Stimulated activated CD4-positive, alpha-beta T cell treated with anti-CD3 and anti-CD28 coated beads, Interleukin-2, amount 100 ng/mL, for 48 hours (primary cell): ENCODE measurements around the gene LTB.
"Not testable (repeated sequence)": the region's sequence is repeated elsewhere in the genome, so short reads cannot be mapped to it uniquely, and the experiment has no call there.

ENCODE experiments used
- DNase-seq, 2 donors: peaks; one replicate each; pipeline ENCODE4 v3.0.0-alpha.2; 2020

LTB gene

DNA sequence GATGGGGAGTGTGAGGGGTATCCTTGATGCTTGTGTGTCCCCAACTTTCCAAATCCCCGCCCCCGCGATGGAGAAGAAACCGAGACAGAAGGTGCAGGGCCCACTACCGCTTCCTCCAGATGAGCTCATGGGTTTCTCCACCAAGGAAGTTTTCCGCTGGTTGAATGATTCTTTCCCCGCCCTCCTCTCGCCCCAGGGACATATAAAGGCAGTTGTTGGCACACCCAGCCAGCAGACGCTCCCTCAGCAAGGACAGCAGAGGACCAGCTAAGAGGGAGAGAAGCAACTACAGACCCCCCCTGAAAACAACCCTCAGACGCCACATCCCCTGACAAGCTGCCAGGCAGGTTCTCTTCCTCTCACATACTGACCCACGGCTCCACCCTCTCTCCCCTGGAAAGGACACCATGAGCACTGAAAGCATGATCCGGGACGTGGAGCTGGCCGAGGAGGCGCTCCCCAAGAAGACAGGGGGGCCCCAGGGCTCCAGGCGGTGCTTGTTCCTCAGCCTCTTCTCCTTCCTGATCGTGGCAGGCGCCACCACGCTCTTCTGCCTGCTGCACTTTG, 6.8 kb downstream of the LTB start, which contains the start of gene TNF:
TSS of gene TNF (plus strand) at position 231 of the 567 bp plus-strand sequence. CDS start at position 408, 177 bp downstream.
- peak; percentile 79 to 80 for DNase-seq

DNA sequence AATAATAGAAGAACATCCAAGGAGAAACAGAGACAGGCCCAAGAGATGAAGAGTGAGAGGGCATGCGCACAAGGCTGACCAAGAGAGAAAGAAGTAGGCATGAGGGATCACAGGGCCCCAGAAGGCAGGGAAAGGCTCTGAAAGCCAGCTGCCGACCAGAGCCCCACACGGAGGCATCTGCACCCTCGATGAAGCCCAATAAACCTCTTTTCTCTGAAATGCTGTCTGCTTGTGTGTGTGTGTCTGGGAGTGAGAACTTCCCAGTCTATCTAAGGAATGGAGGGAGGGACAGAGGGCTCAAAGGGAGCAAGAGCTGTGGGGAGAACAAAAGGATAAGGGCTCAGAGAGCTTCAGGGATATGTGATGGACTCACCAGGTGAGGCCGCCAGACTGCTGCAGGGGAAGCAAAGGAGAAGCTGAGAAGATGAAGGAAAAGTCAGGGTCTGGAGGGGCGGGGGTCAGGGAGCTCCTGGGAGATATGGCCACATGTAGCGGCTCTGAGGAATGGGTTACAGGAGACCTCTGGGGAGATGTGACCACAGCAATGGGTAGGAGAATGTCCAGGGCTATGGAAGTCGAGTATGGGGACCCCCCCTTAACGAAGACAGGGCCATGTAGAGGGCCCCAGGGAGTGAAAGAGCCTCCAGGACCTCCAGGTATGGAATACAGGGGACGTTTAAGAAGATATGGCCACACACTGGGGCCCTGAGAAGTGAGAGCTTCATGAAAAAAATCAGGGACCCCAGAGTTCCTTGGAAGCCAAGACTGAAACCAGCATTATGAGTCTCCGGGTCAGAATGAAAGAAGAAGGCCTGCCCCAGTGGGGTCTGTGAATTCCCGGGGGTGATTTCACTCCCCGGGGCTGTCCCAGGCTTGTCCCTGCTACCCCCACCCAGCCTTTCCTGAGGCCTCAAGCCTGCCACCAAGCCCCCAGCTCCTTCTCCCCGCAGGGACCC, 7.8 kb downstream of the LTB start:
- DNase-seq, result no peak

DNA sequence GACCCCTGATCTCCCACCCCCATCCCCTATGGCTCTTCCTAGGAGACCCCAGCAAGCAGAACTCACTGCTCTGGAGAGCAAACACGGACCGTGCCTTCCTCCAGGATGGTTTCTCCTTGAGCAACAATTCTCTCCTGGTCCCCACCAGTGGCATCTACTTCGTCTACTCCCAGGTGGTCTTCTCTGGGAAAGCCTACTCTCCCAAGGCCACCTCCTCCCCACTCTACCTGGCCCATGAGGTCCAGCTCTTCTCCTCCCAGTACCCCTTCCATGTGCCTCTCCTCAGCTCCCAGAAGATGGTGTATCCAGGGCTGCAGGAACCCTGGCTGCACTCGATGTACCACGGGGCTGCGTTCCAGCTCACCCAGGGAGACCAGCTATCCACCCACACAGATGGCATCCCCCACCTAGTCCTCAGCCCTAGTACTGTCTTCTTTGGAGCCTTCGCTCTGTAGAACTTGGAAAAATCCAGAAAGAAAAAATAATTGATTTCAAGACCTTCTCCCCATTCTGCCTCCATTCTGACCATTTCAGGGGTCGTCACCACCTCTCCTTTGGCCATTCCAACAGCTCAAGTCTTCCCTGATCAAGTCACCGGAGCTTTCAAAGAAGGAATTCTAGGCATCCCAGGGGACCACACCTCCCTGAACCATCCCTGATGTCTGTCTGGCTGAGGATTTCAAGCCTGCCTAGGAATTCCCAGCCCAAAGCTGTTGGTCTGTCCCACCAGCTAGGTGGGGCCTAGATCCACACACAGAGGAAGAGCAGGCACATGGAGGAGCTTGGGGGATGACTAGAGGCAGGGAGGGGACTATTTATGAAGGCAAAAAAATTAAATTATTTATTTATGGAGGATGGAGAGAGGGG, 8.8 kb downstream of the LTB start:
- no peak for DNase-seq

DNA sequence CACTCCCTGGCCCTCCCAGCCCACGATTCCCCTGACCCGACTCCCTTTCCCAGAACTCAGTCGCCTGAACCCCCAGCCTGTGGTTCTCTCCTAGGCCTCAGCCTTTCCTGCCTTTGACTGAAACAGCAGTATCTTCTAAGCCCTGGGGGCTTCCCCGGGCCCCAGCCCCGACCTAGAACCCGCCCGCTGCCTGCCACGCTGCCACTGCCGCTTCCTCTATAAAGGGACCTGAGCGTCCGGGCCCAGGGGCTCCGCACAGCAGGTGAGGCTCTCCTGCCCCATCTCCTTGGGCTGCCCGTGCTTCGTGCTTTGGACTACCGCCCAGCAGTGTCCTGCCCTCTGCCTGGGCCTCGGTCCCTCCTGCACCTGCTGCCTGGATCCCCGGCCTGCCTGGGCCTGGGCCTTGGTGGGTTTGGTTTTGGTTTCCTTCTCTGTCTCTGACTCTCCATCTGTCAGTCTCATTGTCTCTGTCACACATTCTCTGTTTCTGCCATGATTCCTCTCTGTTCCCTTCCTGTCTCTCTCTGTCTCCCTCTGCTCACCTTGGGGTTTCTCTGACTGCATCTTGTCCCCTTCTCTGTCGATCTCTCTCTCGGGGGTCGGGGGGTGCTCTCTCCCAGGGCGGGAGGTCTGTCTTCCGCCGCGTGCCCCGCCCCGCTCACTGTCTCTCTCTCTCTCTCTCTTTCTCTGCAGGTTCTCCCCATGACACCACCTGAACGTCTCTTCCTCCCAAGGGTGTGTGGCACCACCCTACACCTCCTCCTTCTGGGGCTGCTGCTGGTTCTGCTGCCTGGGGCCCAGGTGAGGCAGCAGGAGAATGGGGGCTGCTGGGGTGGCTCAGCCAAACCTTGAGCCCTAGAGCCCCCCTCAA, 9.9 kb downstream of the LTB start, which contains the start of gene LTA:
TSS of gene LTA (plus strand) at position 249 of the 871 bp plus-strand sequence. CDS start at position 703, 454 bp downstream.
- peak in 1 of 2 donors; percentile 75 for DNase-seq

DNA sequence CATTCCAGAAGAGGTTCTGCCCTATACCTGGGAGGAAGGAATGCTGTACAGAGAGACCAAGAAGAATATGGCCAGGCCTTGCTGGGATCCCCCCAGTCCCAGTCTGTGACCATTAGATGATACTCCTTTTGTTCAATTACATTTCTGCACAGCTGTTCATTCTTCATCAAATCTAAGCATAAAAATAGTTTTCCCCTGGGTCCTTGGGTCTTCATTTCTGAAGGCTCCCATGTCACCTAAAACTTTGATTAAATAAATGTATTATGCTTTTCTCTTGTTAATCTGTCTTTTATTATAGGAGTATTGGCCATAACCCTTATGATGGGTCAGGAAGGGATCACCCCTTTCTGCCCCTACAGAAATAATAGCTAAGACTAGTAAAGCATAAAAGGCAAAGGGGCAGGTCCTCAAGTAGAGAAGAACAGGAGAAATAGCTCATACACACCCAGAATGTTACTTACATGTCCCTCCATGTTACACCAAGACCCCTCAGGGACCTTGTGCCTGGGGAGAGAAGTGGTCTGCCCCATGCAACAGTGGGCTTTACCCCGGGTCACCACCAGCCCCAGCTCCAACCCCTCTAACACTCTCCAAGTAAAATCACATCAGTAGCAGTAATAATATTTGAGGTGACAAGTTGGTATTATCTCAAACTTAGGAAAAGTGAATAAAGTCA, 12.2 kb downstream of the LTB start:
- no peak for DNase-seq

DNA sequence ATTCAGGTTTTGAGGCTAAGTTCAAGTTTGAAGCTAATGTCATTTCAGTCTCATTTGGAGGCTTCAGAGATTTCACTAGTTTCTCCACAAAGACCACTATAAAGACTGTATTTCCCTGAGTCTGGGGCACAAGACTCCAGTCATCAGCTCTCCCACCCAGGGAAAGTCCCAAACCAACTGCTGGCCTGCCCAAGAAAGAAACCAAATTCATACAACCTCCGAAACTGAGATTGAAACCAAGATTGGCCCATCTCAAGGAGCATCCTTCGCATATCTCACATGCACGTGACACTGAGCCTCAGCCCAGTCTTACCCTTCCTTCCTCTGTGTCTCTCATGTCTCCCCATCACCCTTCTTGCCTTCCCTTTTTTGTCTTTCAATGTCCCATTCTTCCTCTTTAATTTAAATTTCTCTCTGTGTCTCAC, 13.7 kb downstream of the LTB start:
- DNase-seq, result no peak

DNA sequence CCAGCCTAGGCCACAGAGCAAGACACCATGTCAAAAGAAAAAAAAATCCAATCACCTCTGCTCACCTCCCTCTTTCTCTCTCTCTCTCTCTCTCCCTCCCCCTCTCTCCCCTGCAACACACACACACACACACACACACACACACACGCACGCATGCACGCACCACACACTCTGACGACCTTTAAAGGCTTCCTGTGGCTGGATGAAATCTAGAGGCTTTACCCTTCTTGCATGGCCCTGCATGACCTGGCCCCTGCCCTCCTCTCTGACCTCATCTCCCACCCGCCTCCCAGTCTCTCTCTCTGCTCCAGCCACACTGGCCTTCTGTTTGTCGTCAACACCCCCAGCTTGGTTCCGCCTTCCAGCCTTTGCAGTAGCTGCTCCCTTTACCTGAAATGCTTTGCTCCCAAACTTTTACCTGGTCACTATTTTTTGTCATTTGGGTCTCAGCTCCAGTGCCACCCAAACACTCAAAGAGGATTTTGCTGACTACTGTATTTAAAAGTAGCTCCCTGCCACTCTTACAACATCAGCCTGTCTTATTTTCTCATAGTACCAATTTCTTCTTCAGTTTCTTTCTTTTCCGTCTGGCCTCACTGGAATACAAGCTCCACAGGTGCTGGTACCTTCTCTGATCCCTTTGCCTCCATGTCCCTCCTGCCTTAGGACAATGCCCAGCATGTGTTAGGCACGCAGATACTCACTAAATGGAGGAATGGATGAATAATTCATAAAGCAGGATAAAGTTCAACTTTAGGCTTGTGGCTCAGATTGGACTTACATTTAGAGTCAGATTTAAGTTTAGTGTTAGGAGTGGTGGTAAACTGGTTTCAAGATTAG, 14.5 kb downstream of the LTB start:
- no peak for DNase-seq

DNA sequence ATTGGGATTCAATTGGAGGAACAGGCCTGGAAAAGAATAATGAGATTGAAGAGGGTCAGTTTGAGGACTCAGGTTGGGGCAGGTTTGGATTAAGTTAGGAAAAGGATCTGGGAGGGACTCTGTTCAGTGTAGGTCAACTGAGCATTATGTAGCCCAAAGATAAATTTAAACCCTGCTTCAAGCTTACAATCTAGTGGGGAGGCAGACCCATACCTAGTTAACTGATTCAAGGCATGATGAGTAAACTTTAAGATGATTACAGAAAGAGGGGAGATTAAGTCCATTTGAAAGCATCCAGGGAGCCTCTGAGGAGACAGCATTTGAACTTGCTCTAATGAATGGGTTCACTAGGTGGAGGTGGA, 21.5 kb downstream of the LTB start:
- no peak for DNase-seq

DNA sequence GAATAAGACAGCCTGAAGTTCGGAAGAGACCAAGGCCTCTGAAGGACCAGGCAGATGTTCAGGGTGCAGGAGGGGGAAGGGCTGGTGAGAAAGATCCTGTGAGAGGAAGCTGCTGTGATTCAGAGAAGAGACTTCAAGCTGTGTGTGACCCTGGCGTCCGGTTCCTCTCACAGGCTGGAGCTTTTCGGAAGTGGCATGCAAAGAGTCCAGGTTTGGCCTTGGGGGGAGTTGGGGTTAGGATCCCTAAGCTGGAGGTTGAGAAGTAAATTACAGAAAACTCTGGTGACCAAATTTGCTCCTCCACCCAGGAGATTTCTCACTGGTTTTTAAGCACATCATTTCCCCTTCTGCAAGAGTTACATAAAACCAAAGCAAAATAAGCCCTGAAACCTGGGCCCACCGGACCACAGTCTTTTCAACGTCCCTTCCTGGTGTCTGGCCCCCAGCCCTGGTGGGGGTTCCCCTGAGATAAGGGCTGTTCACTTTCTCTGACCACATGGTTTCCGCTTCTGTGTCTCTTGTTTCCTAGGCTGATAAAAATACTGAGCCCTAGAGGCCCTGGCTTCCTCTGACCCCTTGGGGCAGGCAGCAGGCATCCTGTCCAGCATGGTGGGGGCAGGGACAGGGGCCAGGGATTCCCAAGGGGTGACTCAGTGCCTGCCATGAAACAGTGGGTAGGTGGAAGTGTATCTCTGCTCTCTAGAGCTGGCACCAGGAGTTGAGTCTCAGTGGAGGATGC, 22.1 kb downstream of the LTB start:
- no peak for DNase-seq

DNA sequence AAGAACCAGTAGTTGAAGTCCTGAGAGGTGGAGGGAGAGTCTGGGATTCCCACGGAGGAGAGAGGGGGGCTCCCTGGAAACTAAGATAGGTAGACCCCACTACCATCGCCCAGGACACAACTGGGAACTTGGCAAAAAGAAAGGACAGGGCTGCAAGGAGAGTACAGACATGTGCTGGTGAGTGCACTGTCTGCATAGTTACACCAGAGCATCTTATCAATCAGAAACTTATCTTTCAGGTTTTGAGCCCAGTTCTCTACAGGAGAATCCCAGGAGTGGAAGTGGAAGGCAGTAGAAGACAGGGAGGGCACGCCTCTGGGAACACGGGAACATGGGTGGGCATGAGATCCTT, 22.6 kb downstream of the LTB start:
- no peak for DNase-seq

DNA sequence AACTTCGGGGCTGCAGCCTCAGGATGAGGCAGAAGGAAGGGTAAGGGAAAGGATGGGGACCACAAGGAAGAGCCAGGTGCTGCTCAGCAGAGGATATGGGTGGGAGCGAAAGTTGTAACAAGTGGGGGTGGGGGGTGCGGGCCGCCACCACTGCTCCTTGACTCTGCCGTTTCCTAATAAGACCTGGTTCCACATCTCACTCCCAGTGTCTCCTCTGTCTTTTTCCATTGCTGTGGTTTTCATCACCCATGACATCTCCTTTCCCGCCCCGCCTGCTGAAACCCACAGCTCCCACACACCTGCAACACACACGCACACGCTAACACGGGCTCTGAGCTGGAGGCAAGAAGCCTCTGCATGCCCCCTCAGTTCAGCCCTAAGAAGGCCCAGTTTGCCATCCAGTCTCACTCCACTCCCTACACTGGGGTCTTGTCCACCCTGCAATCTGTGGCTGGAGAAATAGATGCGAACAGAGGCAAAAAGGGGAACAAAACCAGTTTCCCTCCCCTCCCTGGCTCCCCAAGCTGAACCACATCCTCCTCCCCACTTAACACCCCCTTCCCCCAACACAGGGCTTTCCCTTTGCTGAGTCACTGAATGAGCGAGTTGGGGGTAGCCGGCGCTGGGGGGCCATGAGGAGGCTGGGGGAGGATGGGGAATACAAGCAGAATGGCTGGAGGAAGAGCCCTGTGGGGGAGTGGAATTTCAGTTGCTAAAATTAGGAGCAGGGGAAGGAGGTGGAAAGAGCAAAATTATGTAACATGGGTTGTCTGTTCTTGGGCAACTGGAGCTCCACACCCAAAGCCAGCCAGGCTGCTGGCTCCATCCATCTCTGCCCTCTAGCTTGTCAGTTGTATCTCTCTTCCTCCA, 23.4 kb downstream of the LTB start:
- DNase-seq, result peak in 1 of 2 donors; percentile 57

DNA sequence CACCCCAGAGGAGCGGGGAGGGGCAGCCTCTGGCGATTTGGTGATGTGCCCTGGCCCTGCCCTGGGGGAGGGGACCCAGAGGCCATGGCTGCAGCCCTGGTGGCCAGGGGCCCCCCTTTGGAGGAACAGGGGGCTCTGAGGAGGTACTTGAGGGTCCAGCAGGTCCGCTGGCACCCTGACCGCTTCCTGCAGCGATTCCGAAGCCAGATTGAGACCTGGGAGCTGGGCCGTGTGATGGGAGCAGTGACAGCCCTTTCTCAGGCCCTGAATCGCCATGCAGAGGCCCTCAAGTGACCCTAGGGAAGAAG, 24.0 kb downstream of the LTB start:
- DNase-seq, result no peak

DNA sequence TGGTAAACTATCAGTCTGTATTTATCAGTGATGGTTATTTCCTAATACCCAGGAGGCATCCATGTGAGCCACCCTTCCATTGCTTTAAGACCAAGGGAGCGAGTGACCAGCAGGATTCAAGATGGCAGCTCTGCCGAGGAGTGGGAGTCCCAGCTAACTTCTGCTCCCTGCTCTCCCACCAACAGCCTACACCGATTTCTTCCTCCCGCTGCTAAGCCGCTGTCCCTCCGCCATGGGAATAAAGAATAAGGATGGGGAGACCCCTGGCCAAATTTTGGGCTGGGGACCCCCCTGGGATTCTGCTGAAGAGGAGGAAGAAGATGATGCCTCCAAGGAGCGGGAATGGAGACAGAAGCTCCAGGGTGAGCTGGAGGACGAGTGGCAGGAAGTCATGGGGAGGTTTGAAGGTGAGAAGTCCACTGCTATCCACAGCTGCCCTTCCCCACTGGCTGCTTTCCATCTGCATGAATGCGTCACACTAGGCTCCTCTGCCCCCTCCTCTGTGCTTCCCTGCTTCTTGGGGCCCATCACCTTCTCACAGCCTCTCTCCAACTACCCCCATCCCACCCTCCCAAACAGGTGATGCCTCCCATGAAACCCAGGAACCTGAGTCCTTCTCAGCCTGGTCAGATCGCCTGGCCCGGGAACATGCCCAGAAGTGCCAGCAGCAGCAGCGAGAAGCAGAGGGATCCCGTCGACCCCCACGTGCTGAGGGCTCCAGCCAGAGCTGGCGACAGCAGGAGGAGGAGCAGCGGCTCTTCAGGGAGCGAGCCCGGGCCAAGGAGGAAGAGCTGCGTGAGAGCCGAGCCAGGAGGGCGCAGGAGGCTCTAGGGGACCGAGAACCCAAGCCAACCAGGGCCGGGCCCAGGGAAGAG, 24.5 kb downstream of the LTB start:
- no peak for DNase-seq

DNA sequence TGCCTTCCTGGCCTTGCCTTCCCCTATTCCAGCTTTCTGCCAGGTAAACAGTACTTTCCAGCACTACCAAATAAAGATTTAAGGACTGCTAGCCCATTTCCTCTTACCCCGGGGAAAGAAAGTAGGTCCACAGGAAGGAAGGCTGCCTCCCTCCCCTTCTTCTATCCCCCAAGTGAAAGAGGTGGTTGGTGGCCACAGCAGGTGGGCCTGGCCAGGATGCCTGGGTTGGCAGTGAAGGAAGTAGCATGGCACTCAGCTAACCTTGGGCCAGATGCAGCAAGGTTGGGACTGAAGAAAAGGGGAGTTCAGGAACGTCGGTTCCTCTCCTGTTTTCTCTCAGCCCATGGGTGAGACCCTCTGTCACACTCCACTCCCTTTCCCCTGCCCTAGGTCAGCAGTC, 25.9 kb downstream of the LTB start:
- DNase-seq, result no peak

DNA sequence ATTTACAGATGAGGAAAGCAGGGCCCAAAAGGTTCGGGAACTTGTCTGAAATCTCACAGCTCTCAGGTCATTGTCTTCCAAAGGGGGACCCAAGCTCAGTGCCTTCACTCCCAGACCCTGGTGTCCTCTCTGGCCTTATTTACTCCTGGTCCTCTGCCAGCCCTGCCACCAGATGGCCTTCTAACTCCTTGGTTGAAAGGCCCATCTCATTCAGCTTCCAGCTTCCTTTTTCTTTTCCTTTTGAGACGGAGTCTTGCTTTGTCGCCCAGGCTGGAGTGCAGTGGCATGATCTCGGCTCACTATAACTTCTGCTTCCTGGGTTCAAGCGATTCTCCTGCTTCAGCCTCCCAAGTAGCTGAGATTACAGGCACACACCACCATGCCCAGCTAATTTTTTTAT, 30.9 kb downstream of the LTB start:
- DNase-seq, result not testable (repeated sequence)

DNA sequence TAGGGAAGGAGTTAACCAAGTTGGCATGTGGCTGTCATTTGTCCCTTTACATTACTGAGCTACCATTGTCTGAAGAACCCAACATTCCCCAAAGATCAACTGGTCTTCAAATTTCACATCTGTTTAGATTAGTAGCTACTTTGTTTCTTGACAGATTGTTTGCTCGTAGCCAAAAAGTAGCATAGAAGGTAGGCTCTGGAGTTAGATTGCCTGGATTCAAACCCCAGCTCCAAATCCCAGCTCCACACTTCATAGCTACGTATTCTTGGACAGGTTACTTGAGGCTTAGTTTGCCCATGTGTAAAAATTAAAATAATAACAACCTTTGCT, 33.7 kb downstream of the LTB start:
- DNase-seq, result no peak

DNA sequence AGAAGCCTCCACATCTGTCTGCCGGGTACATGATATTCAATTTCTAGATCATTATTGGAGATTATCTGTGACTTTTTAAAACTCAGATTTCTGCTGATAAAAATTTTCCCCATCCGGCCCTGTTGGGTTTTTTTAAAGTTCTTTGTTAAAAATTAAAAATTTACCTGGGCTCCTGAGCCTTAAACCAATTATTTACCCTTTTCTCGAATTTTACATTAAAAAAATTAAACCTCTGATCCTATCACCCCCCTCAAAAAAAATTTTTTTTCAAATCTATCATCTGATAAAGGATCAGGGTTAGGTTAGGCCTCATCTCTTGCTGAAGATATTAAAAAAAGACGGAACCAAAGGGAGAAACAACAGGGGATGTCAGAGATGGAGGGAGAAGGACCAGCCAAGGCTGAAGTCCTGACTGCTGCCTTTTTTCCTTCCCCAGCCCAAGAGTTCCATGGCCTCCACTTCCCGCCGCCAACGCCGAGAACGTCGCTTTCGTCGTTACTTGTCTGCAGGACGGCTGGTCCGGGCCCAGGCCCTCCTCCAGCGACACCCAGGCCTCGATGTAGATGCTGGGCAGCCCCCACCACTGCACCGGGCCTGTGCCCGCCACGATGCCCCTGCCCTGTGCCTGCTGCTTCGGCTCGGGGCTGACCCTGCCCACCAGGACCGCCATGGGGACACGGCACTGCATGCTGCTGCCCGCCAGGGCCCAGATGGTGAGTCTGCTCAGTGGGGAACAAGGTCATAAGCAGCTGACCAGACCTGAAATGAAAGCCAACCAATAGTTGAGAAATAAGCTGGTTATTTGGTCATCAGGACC, 34.3 kb downstream of the LTB start:
- DNase-seq, result no peak
